DOHH2 (cell line): ENCODE results near the gene CBX7.

ENCODE experiments used
- H3F3A ChIP-seq: fragments of 200-600 bp; sonication (generic), shearing (Covaris generic); 2 replicates; pipeline ENCODE4 v1.6.0; 2016; ENCODE audit warnings: antibody characterized with exemption, mild to moderate bottlenecking; ENCODE audit not compliant: control insufficient read depth, insufficient read depth
- H3K27ac ChIP-seq: fragments of 200-600 bp; sonication (generic); 2 replicates; pipeline ENCODE4 v1.5.1; 2014; ENCODE audit warnings: low read depth, mild to moderate bottlenecking, low read length, moderate library complexity
- H3K27me3 ChIP-seq: fragments of 200-600 bp; sonication (generic); 2 replicates; pipeline ENCODE4 v1.6.1; 2014; ENCODE audit warnings: mild to moderate bottlenecking, low read length, mixed read lengths; ENCODE audit not compliant: control insufficient read depth
- H3K36me3 ChIP-seq: fragments of 200-600 bp; sonication (generic); 2 replicates; pipeline ENCODE4 v1.6.1; 2014; ENCODE audit warnings: mild to moderate bottlenecking, low read length, moderate library complexity, mixed read lengths; ENCODE audit not compliant: control insufficient read depth
- H3K4me1 ChIP-seq: fragments of 200-600 bp; sonication (generic); 2 replicates; pipeline ENCODE4 v1.6.1; 2014; ENCODE audit warnings: mild to moderate bottlenecking, low read length, mixed read lengths; ENCODE audit not compliant: control insufficient read depth
- H3K4me2 ChIP-seq: fragments of 200-600 bp; sonication (generic); 2 replicates; pipeline ENCODE4 v1.6.0; 2014; ENCODE audit warnings: mild to moderate bottlenecking, low read length, moderate library complexity
- H3K4me3 ChIP-seq: fragments of 200-600 bp; sonication (generic); 2 replicates; pipeline ENCODE4 v1.5.1; 2014; ENCODE audit warnings: mild to moderate bottlenecking, low read length, mixed read lengths
- H3K79me2 ChIP-seq: fragments of 200-600 bp; sonication (generic); 2 replicates; pipeline ENCODE4 v1.6.1; 2014; ENCODE audit warnings: mild to moderate bottlenecking, low read length, mixed read lengths; ENCODE audit not compliant: control insufficient read depth
- H3K9me2 ChIP-seq: fragments of 200-600 bp; sonication (generic); replicated peaks from 2 replicates; pipeline ENCODE4 v1.6.1; 2014; ENCODE audit warnings: mild to moderate bottlenecking, low read length, mixed read lengths; ENCODE audit not compliant: control insufficient read depth
- H3K9me3 ChIP-seq: fragments of 200-600 bp; sonication (generic); 2 replicates; pipeline ENCODE4 v1.6.1; 2014; ENCODE audit warnings: antibody characterized with exemption, low read length, mixed read lengths; ENCODE audit not compliant: control insufficient read depth, insufficient read depth
- H4K20me1 ChIP-seq: fragments of 200-600 bp; sonication (generic); 2 replicates; pipeline ENCODE4 v1.6.0; 2014; ENCODE audit warnings: low read depth, mild to moderate bottlenecking, antibody characterized with exemption, low read length, moderate library complexity; ENCODE audit not compliant: control insufficient read depth, insufficient read depth
- CTCF ChIP-seq: fragments of 200-600 bp; sonication (generic); IDR thresholded peaks from one replicate; pipeline ENCODE4 v1.5.1; 2014; ENCODE audit warnings: antibody characterized with exemption, mild to moderate bottlenecking, low read depth, low read length; ENCODE audit not compliant: poor library complexity, severe bottlenecking
- EZH2phosphoT487 ChIP-seq: fragments of 200-600 bp; sonication (generic); IDR thresholded peaks from 2 replicates; pipeline ENCODE4 v1.6.1; 2017; ENCODE audit warnings: borderline replicate concordance, mild to moderate bottlenecking, antibody characterized with exemption, low read length, moderate library complexity, mixed read lengths

Gene CBX7

GRCh38 chr22:39090426-39091064 is 61.9 kb downstream of the CBX7 start:
- Histone ChIP-seq H3K27me3 (no peaks in the 10 kb centered on the region), H3F3A (no peaks in the 10 kb centered on the region), H3K4me3 (no peak overlapping the region), H3K79me2 (no peaks in the 10 kb centered on the region), H3K4me2 (no peak overlapping the region), H3K9me3 (no peaks in the 10 kb centered on the region), H3K9me2 (no peaks in the 10 kb centered on the region), H3K36me3 (no peaks in the 10 kb centered on the region), H3K27ac (no peak overlapping the region), H4K20me1 (no peaks in the 10 kb centered on the region), H3K4me1 (no peaks in the 10 kb centered on the region)
- TF ChIP-seq EZH2phosphoT487 (no peak), CTCF (no peak)

- TF ChIP-seq CTCF (no peak), EZH2phosphoT487 (no peak)
- Histone ChIP-seq H3K36me3 (no peaks in the 10 kb centered on the region), H3F3A (no peaks in the 10 kb centered on the region), H3K4me3 (no peak overlapping the region), H3K4me1 (no peaks in the 10 kb centered on the region), H3K9me3 (no peaks in the 10 kb centered on the region), H3K79me2 (no peaks in the 10 kb centered on the region), H3K27ac (no peak overlapping the region), H3K9me2 (no peaks in the 10 kb centered on the region), H4K20me1 (no peaks in the 10 kb centered on the region), H3K27me3 (no peaks in the 10 kb centered on the region), H3K4me2 (no peak overlapping the region)
Observed at GRCh38 chr22:39089928-39090327, 62.6 kb downstream of the CBX7 start.

- Histone ChIP-seq H3K27me3 (no peaks in the 10 kb centered on the region), H3K36me3 (no peaks in the 10 kb centered on the region), H3K9me3 (no peaks in the 10 kb centered on the region), H3K4me3 (no peak overlapping the region), H3K4me2 (no peak overlapping the region), H3K27ac (no peak overlapping the region), H4K20me1 (no peaks in the 10 kb centered on the region), H3F3A (no peaks in the 10 kb centered on the region), H3K4me1 (no peaks in the 10 kb centered on the region), H3K79me2 (no peaks in the 10 kb centered on the region), H3K9me2 (no peaks in the 10 kb centered on the region)
- TF ChIP-seq CTCF: no peak
- TF ChIP-seq EZH2phosphoT487: no peak
Observed at GRCh38 chr22:39088685-39089032, 63.8 kb downstream of the CBX7 start.
